Activated T-cell treated with anti-CD3 and anti-CD28 coated beads, Interleukin-2, amount 50 U/mL, for 24 hours (primary cell): ENCODE data around the gene SEMA6C.
"Not testable (repeated sequence)": the region's sequence is repeated elsewhere in the genome, so short reads cannot be mapped to it uniquely, and the experiment has no call there.

Experiments
- DNase-seq: peaks from one replicate; pipeline ENCODE4 v3.0.0-alpha.2; 2020
- H3K27ac Mint-ChIP-seq: 2 replicates; pipeline ENCODE4 v1.8.0; 2020; ENCODE audit warnings: mild to moderate bottlenecking, mixed read lengths
- H3K27me3 Mint-ChIP-seq: 2 replicates; pipeline ENCODE4 v1.8.0; 2020; ENCODE audit warnings: mixed read lengths
- H3K36me3 Mint-ChIP-seq: 2 replicates; pipeline ENCODE4 v1.8.0; 2020; ENCODE audit warnings: low read depth, mixed read lengths
- H3K4me1 Mint-ChIP-seq: 2 replicates; pipeline ENCODE4 v1.8.0; 2020; ENCODE audit warnings: low read depth, mixed read lengths
- H3K4me3 Mint-ChIP-seq: 2 replicates; pipeline ENCODE4 v1.8.0; 2020; ENCODE audit warnings: mild to moderate bottlenecking, moderate library complexity, mixed read lengths
- H3K9me3 Mint-ChIP-seq: 2 replicates; pipeline ENCODE4 v1.8.0; 2020; ENCODE audit warnings: mixed read lengths

Gene SEMA6C

DNA sequence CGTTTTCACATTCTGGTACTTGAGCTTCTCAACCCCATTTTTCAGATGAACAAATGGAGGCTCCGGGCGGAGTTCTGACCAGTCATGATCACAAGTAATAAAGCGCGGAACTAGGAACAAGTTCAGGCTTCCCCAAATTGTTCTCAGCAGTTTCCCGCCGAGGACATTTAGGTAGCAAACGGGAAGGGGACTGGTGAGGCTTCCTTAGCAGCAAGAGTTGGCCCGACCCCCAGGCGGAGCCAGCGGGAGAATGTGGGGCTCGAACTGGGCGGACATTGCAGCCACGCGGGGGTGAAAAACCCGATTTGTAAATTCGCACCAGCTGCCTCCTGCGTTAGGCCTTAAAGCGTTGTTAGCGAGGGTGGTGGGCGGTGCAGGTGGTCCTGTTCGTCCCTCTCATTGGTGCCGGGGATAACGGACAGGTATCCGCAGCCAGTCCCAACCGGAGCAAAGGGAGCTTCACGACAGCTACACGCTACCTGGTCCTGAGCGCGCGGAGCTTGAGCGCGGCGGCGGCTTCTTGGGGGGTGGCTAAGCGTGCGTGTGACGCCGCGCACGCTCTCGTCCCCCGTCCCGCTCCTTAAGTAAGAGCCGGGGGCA lies 15.3 kb downstream of the SEMA6C start:
- H3K36me3 Mint-ChIP-seq, result no peaks in the 10 kb centered on the region
- H3K4me1 Mint-ChIP-seq, result peaks cover 13% of the 10 kb centered on the region
- peak overlapping the region; percentile 87 for H3K27ac Mint-ChIP-seq
- H3K4me3 Mint-ChIP-seq, result peak overlapping the region; percentile 64
- no peaks in the 10 kb centered on the region for H3K9me3 Mint-ChIP-seq
- peaks cover 9% of the 10 kb centered on the region for H3K27me3 Mint-ChIP-seq
- peak; percentile 87 for DNase-seq

DNA sequence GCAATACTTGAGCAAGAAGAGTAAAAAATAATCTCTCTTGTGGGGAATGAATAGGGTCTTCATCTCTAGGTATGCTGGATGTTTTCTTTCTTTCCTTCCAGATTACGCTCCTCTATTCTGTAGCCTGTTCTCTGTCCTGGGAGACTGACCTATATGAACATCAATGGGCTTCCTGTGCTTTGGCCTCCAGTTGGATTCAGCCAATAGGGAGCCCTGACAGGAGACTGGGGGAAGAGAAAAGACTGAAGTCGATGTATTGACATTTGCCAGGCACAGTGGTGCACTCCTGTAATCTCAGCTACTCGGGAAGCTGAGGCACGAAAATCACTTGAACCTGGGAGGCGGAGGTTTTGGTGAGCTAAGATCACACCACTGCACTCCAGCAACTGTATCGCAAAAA lies 17.6 kb downstream of the SEMA6C start:
- Mint-ChIP-seq H3K27me3 (peaks cover 9% of the 10 kb centered on the region), H3K4me3 (no peak overlapping the region), H3K36me3 (peaks cover 5% of the 10 kb centered on the region), H3K4me1 (peaks cover 13% of the 10 kb centered on the region), H3K9me3 (no peaks in the 10 kb centered on the region), H3K27ac (no peak overlapping the region)
- DNase-seq, result no peak

GRCh38 chr1:151124763-151125403 lies 21.5 kb downstream of the SEMA6C start:
- Mint-ChIP-seq H3K4me3 (no peak overlapping the region), H3K27ac (peak overlapping the region; percentile 7)

DNA sequence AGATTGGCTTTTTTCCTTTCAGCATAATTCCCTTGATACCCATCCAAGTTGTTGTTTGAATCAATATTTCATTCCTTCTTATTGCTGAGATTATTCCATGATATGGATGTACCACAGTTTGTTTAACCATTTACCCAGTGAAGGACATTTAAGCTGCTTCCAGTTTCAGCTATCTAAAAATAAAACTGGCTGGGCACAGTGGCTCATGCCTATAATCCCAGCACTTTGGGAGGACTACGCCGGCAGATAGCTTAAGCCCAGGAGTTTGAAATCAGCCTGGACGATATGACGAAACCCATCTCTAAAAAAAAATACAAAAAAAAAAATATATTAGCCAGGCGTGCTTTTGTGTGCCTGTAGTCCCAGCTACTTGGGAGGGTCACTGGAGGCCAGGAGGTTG lies 32.6 kb downstream of the SEMA6C start:
- Mint-ChIP-seq H3K9me3 (no peaks in the 10 kb centered on the region), H3K36me3 (peaks cover 28% of the 10 kb centered on the region), H3K4me3 (no peak overlapping the region), H3K4me1 (no peaks in the 10 kb centered on the region), H3K27me3 (no peaks in the 10 kb centered on the region), H3K27ac (peak overlapping the region; percentile 17)
- DNase-seq, result no peak

More at GRCh38 chr1:151124763-151125403, 21.5 kb downstream of the SEMA6C start:
- peaks cover 29% of the 10 kb centered on the region for H3K36me3 Mint-ChIP-seq
- H3K9me3 Mint-ChIP-seq, result no peaks in the 10 kb centered on the region
- no peaks in the 10 kb centered on the region for H3K4me1 Mint-ChIP-seq
- no peaks in the 10 kb centered on the region for H3K27me3 Mint-ChIP-seq
- no peak for DNase-seq

DNA sequence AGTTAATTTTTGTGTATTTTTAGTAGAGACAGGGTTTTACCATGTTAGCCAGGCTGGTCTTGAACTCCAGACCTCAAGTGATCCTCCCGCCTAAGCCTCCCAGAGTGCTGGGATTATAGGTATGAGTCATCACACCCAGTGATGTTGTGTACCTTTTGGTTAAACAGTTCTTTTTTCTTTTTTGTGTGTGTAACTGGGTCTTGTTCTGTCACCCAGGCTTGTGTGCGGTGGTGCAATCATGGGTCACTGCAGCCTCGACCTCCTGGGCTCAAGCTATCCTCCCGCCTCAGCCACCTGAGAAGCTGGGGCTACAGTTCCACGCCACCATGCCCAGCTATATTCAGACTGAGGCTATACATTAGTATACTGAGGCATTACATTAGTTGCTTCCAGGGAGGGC lies 38.1 kb downstream of the SEMA6C start:
- Mint-ChIP-seq H3K27me3 (no peaks in the 10 kb centered on the region), H3K4me1 (peaks cover 2% of the 10 kb centered on the region), H3K4me3 (no peak overlapping the region), H3K9me3 (no peaks in the 10 kb centered on the region), H3K27ac (no peak overlapping the region), H3K36me3 (peaks cover 35% of the 10 kb centered on the region)
- DNase-seq, result no peak

DNA sequence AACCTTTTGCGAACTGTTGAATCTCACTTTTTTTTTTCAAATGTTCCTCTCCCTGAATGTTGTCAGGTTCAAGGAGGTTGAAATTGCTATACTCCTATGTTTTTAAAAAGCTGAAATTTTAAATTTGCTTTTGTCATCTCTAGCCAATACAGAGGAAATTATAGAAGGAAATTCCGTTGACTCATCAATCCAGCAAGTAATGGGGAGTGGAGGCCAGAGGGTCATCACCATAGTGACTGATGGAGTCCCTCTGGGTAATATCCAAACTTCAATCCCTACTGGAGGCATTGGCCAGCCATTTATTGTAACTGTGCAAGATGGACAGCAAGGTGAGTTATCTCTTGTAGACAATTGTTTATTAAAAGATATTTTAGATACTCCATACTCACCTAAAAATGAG lies 39.5 kb downstream of the SEMA6C start:
- peaks cover 35% of the 10 kb centered on the region for H3K36me3 Mint-ChIP-seq
- H3K27me3 Mint-ChIP-seq, result no peaks in the 10 kb centered on the region
- no peaks in the 10 kb centered on the region for H3K9me3 Mint-ChIP-seq
- H3K27ac Mint-ChIP-seq, result no peak overlapping the region
- H3K4me1 Mint-ChIP-seq, result peaks cover 2% of the 10 kb centered on the region
- no peak for DNase-seq
- H3K4me3 Mint-ChIP-seq, result no peak overlapping the region

- no peaks in the 10 kb centered on the region for H3K27me3 Mint-ChIP-seq
- peaks cover 28% of the 10 kb centered on the region for H3K36me3 Mint-ChIP-seq
- H3K27ac Mint-ChIP-seq, result no peak overlapping the region
- H3K9me3 Mint-ChIP-seq, result no peaks in the 10 kb centered on the region
- no peak overlapping the region for H3K4me3 Mint-ChIP-seq
- H3K4me1 Mint-ChIP-seq, result peaks cover 2% of the 10 kb centered on the region
- DNase-seq, result no peak
Observed at GRCh38 chr1:151104630-151105029, 41.8 kb downstream of the SEMA6C start.

- no peak for DNase-seq
- Mint-ChIP-seq H3K27me3 (no peaks in the 10 kb centered on the region), H3K9me3 (no peaks in the 10 kb centered on the region), H3K27ac (no peak overlapping the region), H3K36me3 (peaks cover 22% of the 10 kb centered on the region), H3K4me3 (no peak overlapping the region), H3K4me1 (no peaks in the 10 kb centered on the region)
Observed at GRCh38 chr1:151098126-151098525, 48.3 kb downstream of the SEMA6C start.

GRCh38 chr1:151097426-151097825 lies 49.0 kb downstream of the SEMA6C start:
- H3K9me3 Mint-ChIP-seq, H3K4me1 Mint-ChIP-seq, H3K27me3 Mint-ChIP-seq, H3K4me3 Mint-ChIP-seq, DNase-seq: not testable (repeated sequence)
- peak overlapping the region; percentile 5 for H3K27ac Mint-ChIP-seq
- H3K36me3 Mint-ChIP-seq, result peaks cover 27% of the 10 kb centered on the region

GRCh38 chr1:151085953-151086559 lies 60.4 kb downstream of the SEMA6C start:
- H3K27me3 Mint-ChIP-seq, result no peaks in the 10 kb centered on the region
- H3K36me3 Mint-ChIP-seq, result peaks cover 9% of the 10 kb centered on the region
- no peak overlapping the region for H3K4me3 Mint-ChIP-seq
- no peak for DNase-seq
- H3K4me1 Mint-ChIP-seq, result no peaks in the 10 kb centered on the region
- peak overlapping the region; percentile 64 for H3K27ac Mint-ChIP-seq
- no peaks in the 10 kb centered on the region for H3K9me3 Mint-ChIP-seq
